Measurements from ENCODE around the gene CAMSAP2. TPM values are rescaled to one million over a fixed set of nuclear protein-coding genes. Genes with fewer than 3 reads are reported as not detected.

Gene CAMSAP2
- total and polyA plus RNA-seq, 2 of the 8 experiments (the other 6 are each of a cell fraction or from before 2014, with no cell fraction given) = 4.2 to 27.6 TPM

DNA sequence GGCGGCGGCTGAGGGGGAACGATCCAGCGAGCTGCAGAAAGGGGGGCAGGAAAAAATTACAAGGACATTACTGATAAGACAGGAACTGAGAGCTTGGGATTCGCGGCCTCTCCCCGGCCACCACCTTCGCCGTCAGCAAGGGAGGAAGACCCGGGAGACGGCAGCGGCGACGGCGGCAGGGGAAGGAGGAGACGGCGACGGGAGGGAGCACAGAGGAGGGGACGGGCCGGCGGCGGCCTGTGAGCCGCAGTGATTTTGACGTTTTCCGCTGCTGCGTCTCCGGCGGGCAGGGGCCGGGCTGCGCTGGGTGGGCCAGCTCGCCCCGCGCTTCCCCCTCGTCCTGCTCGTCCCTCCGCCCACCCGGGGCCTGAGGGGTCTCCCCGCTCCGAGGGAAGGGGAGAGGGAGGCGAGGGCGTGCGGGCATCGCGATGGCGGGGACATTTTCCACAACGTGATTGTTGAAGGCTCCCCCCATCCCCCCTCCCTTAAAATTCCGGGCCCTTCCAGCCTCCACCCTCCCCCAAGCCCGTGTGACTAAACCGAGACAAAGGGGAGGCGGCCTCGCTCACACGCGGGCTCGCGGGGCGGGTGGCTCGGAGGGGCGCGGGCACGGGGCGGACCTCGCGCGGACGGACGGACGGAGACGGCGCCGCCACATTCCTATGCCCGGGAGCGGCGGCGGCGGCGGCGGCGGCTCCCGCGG, 407 bp downstream of the CAMSAP2 start (continued):
- TF ChIP-seq BRCA1 (IDR thresholded peaks at IDR 0.05; ENCODE audit: low read depth, low read length) (no peak), CBX5 (IDR thresholded peaks at IDR 0.05; ENCODE audit: low read depth, low read length) (no peak), POU5F1 (IDR thresholded peaks at IDR 0.05; ENCODE audit: low read depth, low read length) (no peak), PHF8 (conservative IDR thresholded peaks at IDR 0.05; ENCODE audit: low read depth, low read length) (peak; percentile 86), SP1 (IDR thresholded peaks at IDR 0.05; ENCODE audit: low read depth, low read length) (no peak), GTF2F1 (IDR thresholded peaks at IDR 0.05; ENCODE audit: borderline replicate concordance, low read depth, low read length) (no peak), EGR1 (IDR thresholded peaks at IDR 0.05; ENCODE audit: borderline replicate concordance, low read depth, low read length) (no peak), TCF12 (IDR thresholded peaks at IDR 0.05; ENCODE audit: low read depth, low read length) (no peak), TAF1 (IDR thresholded peaks at IDR 0.05; ENCODE audit: low read depth, low read length) (peak; percentile 72), RXRA (IDR thresholded peaks at IDR 0.05; ENCODE audit: insufficient read depth, low read depth, low read length) (no peak), RNF2 (IDR thresholded peaks at IDR 0.05; ENCODE audit: borderline replicate concordance, low read depth, low read length, missing control alignments, poor library complexity, severe bottlenecking) (no peak), EP300 (IDR thresholded peaks at IDR 0.05; ENCODE audit: borderline replicate concordance in 1 of 2, low read depth in 2 of 2, low read length in 2 of 2) (peak in 1 of 2 experiments; percentile 38; a peak in 1 of 3 replicates), YY1 (IDR thresholded peaks at IDR 0.05; ENCODE audit: low read depth, low read length) (peak; percentile 27; the same call in 1 of the 2 replicates), BACH1 (IDR thresholded peaks at IDR 0.05; ENCODE audit: low read length) (peak; percentile 30), SP2 (IDR thresholded peaks at IDR 0.05; ENCODE audit: low read length) (no peak), TBP (IDR thresholded peaks at IDR 0.05; ENCODE audit: low read depth, low read length) (peak; percentile 54), KDM1A (IDR thresholded peaks at IDR 0.05; ENCODE audit: borderline replicate concordance, low read length) (no peak), NRF1 (IDR thresholded peaks at IDR 0.05; ENCODE audit: low read depth, low read length) (no peak)
- TF ChIP-seq, protein P1, sequence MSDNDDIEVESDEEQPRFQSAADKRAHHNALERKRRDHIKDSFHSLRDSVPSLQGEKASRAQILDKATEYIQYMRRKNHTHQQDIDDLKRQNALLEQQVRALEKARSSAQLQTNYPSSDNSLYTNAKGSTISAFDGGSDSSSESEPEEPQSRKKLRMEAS (IDR thresholded peaks at IDR 0.05) = peak; percentile 59
- TF ChIP-seq, protein P2, sequence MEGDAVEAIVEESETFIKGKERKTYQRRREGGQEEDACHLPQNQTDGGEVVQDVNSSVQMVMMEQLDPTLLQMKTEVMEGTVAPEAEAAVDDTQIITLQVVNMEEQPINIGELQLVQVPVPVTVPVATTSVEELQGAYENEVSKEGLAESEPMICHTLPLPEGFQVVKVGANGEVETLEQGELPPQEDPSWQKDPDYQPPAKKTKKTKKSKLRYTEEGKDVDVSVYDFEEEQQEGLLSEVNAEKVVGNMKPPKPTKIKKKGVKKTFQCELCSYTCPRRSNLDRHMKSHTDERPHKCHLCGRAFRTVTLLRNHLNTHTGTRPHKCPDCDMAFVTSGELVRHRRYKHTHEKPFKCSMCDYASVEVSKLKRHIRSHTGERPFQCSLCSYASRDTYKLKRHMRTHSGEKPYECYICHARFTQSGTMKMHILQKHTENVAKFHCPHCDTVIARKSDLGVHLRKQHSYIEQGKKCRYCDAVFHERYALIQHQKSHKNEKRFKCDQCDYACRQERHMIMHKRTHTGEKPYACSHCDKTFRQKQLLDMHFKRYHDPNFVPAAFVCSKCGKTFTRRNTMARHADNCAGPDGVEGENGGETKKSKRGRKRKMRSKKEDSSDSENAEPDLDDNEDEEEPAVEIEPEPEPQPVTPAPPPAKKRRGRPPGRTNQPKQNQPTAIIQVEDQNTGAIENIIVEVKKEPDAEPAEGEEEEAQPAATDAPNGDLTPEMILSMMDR (IDR thresholded peaks at IDR 0.05; ENCODE audit: control extremely low read depth in 1 of 3, insufficient read depth in 1 of 3, low read depth in 1 of 3, low read length in 3 of 3) = no peak
- TF ChIP-seq, protein P3, sequence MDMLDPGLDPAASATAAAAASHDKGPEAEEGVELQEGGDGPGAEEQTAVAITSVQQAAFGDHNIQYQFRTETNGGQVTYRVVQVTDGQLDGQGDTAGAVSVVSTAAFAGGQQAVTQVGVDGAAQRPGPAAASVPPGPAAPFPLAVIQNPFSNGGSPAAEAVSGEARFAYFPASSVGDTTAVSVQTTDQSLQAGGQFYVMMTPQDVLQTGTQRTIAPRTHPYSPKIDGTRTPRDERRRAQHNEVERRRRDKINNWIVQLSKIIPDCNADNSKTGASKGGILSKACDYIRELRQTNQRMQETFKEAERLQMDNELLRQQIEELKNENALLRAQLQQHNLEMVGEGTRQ (IDR thresholded peaks at IDR 0.05; ENCODE audit: low read length) = no peak
